HG03521 (cell line): Measurements from ENCODE around the gene TMPRSS15.

ENCODE experiments used
- ATAC-seq: cut with Tn5 transposase; IDR thresholded peaks from one replicate; pipeline ENCODE4 v1.9.1; 2021; ENCODE audit warnings: mild to moderate bottlenecking, moderate library complexity; ENCODE audit not compliant: unreplicated experiment

Gene TMPRSS15

DNA sequence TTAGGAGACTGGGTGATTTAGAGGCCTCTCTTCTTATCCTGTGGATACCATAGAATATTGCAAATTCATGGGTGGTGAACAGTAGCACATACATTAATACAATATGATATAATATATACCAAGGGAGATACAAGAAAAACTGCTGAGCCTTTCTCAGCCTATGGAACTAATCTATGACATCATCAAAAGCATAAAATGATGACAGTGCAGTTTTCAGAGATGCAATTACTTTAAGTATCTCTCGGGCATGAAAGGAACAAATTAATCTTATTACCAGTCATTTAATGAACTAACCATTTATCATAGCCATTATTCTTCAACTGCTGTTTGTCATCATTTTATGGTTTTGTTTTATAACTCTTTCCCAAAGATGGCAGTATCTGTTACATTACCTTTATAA, 155.4 kb downstream of the TMPRSS15 start:
- no peak for ATAC-seq

DNA sequence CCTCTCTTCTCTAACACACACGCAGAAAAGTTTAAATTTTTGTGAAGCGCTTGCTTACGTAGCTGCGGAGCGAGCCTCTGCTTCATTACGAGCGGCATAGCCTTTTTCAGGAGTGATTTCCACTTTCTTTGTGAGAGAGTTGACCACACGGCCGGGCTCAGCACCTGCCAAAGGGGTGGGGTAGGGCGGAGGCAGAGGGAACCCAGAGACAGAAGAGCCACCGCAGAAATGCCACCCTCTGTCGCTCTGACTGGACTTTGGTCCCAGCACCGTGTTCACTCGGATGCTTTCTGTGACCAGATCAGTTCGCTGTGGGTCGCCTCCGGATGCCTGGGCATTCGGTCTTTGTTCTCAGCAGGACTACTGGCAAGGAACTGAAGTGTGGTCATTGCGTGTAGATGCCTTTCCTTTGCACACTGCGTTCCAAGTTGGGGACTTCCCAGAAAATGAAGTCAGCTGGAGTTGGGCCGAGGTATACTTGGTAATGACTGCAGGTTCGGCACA, 158.1 kb downstream of the TMPRSS15 start:
- no peak for ATAC-seq

DNA sequence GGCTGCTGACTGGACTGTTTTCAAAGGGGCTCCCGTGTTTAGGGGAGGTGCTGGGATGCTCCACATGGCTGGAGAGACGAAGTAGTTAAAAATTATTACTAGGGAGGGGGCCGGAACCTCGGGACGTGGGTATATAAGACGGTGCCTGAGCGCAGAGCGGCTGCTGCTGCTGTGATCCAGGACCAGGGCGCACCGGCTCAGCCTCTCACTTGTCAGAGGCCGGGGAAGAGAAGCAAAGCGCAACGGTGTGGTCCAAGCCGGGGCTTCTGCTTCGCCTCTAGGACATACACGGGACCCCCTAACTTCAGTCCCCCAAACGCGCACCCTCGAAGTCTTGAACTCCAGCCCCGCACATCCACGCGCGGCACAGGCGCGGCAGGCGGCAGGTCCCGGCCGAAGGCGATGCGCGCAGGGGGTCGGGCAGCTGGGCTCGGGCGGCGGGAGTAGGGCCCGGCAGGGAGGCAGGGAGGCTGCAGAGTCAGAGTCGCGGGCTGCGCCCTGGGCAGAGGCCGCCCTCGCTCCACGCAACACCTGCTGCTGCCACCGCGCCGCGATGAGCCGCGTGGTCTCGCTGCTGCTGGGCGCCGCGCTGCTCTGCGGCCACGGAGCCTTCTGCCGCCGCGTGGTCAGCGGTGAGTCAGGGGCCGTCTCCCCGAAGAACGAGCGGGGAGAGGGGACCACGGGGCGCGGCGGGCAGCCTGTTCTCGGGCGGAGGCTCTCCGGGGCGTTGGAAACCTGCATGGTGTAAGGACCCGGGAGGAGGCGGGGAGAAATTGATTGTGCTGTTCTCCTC, 158.7 kb downstream of the TMPRSS15 start, which contains the start of gene CHODL:
Gene CHODL, plus strand, starts transcription at position 163 of the 793 bp plus-strand sequence. Its CDS starts 391 bp downstream, at position 554.
- ATAC-seq: no peak

DNA sequence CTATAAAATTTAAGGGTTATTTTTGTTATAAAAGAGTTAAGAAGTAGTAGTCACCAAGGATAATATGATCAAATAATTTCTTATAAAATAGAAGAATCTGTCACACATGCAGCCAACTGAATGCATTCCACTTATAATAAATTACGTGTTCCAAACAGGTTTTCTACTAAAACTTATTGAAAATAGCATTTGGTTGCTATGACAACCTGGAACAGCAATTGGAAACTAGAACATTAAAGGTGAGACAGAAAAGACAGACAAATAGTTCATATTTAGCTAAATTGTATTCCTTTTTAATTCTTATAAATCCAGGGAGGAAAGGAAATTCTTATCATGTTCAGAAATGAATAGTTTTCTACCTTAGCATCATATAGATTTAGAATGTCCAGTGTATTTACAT, 168.0 kb downstream of the TMPRSS15 start:
- ATAC-seq: no peak

DNA sequence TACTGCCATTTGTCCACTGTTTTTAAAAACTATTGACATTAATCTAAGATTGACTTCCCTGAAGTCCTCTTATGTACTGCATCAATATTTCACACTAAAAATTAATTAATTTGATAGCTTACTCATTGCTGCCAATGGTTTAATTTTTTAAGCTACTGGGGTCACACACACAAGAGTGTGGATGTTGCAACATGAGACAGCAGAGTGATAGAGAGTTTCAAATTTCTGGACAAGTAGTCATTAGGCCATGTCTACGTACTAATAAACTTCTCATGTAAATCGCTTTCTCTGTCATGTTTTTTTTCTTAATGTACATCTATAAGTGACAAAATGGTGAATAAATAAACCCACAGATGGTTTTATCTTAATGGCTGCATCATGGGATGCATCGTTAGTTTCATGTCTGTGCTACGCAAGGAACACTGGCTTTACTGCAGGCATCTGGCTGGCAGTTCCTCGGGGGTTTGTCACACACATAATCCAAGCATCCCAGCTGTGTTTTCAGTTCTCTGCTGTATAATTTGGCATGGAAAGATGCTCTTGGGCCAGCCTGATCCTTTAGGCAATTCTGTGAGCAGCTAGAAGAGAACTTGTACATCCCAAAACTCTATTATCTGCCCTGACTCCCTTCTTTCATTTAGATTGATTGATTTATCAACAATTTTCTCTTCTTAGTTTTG, 175.4 kb downstream of the TMPRSS15 start:
- no peak for ATAC-seq

DNA sequence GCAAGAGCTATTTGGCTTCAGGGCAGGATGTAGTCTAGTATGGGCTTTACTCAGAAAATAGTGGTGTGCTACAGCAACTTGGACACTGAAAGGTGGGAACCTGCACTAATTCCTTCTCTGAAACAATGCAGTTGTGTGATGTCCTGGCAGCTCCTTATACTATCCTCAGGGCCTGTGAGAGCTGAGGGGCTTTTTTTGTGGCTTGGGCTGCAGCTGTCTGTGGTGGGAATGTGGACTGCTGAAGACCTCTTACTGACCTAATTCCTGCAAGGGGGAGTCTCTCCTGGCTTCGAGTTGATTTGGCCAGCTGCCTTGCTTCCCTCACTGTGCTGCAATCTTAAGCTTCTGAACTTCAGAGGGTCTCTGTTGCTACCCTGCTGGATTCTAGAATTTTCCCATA, 181.2 kb downstream of the TMPRSS15 start:
- no peak for ATAC-seq

DNA sequence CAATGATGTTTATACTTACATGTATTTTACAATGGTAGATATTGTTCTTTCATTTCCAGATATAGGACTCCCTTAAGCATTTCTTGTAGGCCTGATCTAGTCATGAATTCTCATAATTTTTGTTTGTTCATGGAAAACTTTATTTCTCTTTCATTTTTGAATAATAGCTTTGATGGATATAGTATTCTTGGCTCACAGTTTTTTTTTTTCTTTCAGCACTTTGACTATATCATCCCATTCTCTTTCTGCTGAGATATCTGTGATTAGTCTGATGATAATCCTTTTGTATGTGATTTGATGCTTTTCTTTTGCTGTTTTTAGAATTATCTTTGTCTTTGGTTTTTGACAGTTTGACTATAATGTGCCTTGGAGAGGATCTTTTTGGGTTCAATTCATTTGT, 183.1 kb downstream of the TMPRSS15 start:
- ATAC-seq: no peak
